ENCODE results near the gene C11orf68. TPM values are rescaled to one million over a fixed set of nuclear protein-coding genes. Genes with fewer than 3 reads are reported as not detected.

Gene C11orf68
- total RNA-seq (2021) = 36.5 and 43.9 TPM in 2 replicates
- Bru-seq, nascent RNA = percentile 75 among the genes with signal in this experiment
- BruChase-seq, experiment 1, labeled RNA remaining after a 2-hour chase = percentile 86 among the genes with signal in this experiment
- BruChase-seq, experiment 2, labeled RNA remaining after a 6-hour chase = percentile 81 among the genes with signal in this experiment
- long read RNA-seq, transcript C11orf68-203 (1 exons, 1,528 nt) = minor isoform, 11 of 59 reads
- long read RNA-seq, transcript C11orf68-201 (2 exons, 1,619 nt) = minor isoform, 23 of 59 reads
- long read RNA-seq, transcript C11orf68-202 (2 exons, 1,559 nt) = major isoform, 25 of 59 reads
- long read RNA-seq, partial matches to known transcripts = 0 of 59 reads
- long read RNA-seq, other reads (novel, unspliced or antisense) = 0 of 59 reads

GRCh38 chr11:65918211-65919140 lies at the start of gene C11orf68:
Gene C11orf68, minus strand, starts transcription at chr11:65919062. Its CDS starts 31 bp downstream, at chr11:65919031.
- intact Hi-C loops (cut with micrococcal nuclease; ENCODE audit: unreplicated experiment) = loop anchor here (1.0 to 5.0 kb wide), 3 partner anchors 30 to 361 kb away; partner anchors contain the start of genes FIBP, LTBP3 and SART1

GRCh38 chr11:65967329-65967934 lies 48.6 kb upstream of the C11orf68 start:
- peaks cover 19% of the 10 kb centered on the region; the same call in 1 of the 2 replicates for H3K36me3 ChIP-seq (ENCODE audit: low read depth)
- H3K9me2 ChIP-seq (ENCODE audit: insufficient read depth) = no peaks in the 10 kb centered on the region
- H3K27me3 ChIP-seq (ENCODE audit: insufficient read depth, low read depth) = no peaks in the 10 kb centered on the region
- intact Hi-C loops (cut with micrococcal nuclease; ENCODE audit: unreplicated experiment) = no loop called here
- no peak overlapping the region for H2AFZ ChIP-seq
- H3K4me1 ChIP-seq (replicated peaks; ENCODE audit: insufficient read depth) = peaks cover 11% of the 10 kb centered on the region
- H4K20me1 ChIP-seq (ENCODE audit: insufficient read depth) = peaks cover 17% of the 10 kb centered on the region
- H3K79me2 ChIP-seq (ENCODE audit: low read depth) = peaks cover 25% of the 10 kb centered on the region
- H3K9me3 ChIP-seq (ENCODE audit: insufficient read depth, low read depth) = no peaks in the 10 kb centered on the region
- TF ChIP-seq CTCF (conservative IDR thresholded peaks at IDR 0.05) (no peak), EZH2 (IDR thresholded peaks at IDR 0.05; ENCODE audit: low read depth) (no peak)
- no TSS peak for BruUV-seq (replicated peaks)
- POLR2A ChIA-PET (ENCODE audit: unreplicated experiment) = interaction anchor here (0.6 kb wide), 1 partner anchor 267 kb away, joined by 18 read pairs; no protein-coding TSS in a partner anchor
- H3F3A ChIP-seq (ENCODE audit: insufficient read depth, low read depth) = peaks cover 13% of the 10 kb centered on the region
- H3K4me2 ChIP-seq = no peak overlapping the region
- no peak for DNase-seq
- H3K27ac ChIP-seq = no peak overlapping the region
- no peak overlapping the region for H3K4me3 ChIP-seq
- CTCF ChIA-PET = interaction anchor here (0.6 kb wide), 1 partner anchor 241 kb away, joined by 8 read pairs; no protein-coding TSS in a partner anchor

More at GRCh38 chr11:65918211-65919140, at the start of gene C11orf68:
- no TSS peak for BruUV-seq (replicated peaks)
- Histone ChIP-seq H3K4me1 (replicated peaks; ENCODE audit: insufficient read depth) (peaks cover 54% of the 10 kb centered on the region), H4K20me1 (ENCODE audit: insufficient read depth) (no peaks in the 10 kb centered on the region), H3K9me3 (ENCODE audit: insufficient read depth, low read depth) (no peaks in the 10 kb centered on the region), H3K79me2 (ENCODE audit: low read depth) (peaks cover 42% of the 10 kb centered on the region), H3K4me2 (peak within 1 kb of the TSS; percentile 94), H3K36me3 (ENCODE audit: low read depth) (peaks cover 6% of the 10 kb centered on the region; the same call in 1 of the 2 replicates), H3K27ac (peak within 1 kb of the TSS; percentile 90), H3K27me3 (ENCODE audit: insufficient read depth, low read depth) (no peaks in the 10 kb centered on the region), H3K4me3 (peak within 1 kb of the TSS; percentile 89), H3F3A (ENCODE audit: insufficient read depth, low read depth) (peaks cover 39% of the 10 kb centered on the region; the same call in 1 of the 2 replicates), H3K9me2 (ENCODE audit: insufficient read depth) (no peaks in the 10 kb centered on the region), H2AFZ (peak within 1 kb of the TSS; percentile 80)
- ChIA-PET CTCF (interaction anchor here (0.6 to 1.8 kb wide), 2 partner anchors 20 to 27 kb away, joined by 7 to 12 read pairs; partner anchors contain the start of gene CCDC85B), POLR2A (ENCODE audit: unreplicated experiment) (interaction anchor here (0.9 to 1.2 kb wide), 2 partner anchors 9 to 28 kb away, joined by 3 to 6 read pairs; partner anchors contain the start of gene CCDC85B)
- DNase-seq = no peak
- TF ChIP-seq CTCF (conservative IDR thresholded peaks at IDR 0.05) (no peak), EZH2 (IDR thresholded peaks at IDR 0.05; ENCODE audit: low read depth) (no peak)
